H9 (cell line): Measurements from ENCODE around the gene PLXNB2. TPM values are rescaled to one million over a fixed set of nuclear protein-coding genes. Genes with fewer than 3 reads are reported as not detected.

Source experiments
- DNase-seq: peaks from one replicate; pipeline ENCODE4 v3.0.0-alpha.2; 2017
- H2AFZ ChIP-seq: one replicate; pipeline ENCODE4 v1.6.1; 2013; ENCODE audit warnings: mild to moderate bottlenecking, low read length, control low read depth, moderate library complexity
- H2AK5ac ChIP-seq: 2 replicates; pipeline ENCODE4 v1.6.1; 2013; ENCODE audit warnings: low read length, control low read depth, mixed read lengths; ENCODE audit not compliant: insufficient read length
- H2BK120ac ChIP-seq: one replicate; pipeline ENCODE4 v1.6.1; 2013; ENCODE audit warnings: low read depth, mild to moderate bottlenecking, low read length, control low read depth, inconsistent platforms; ENCODE audit not compliant: poor library complexity, severe bottlenecking
- H2BK12ac ChIP-seq: 2 replicates; pipeline ENCODE4 v1.6.1; 2013; ENCODE audit warnings: low read length, control low read depth, mixed read lengths, low read depth; ENCODE audit not compliant: insufficient read length
- H2BK15ac ChIP-seq: 2 replicates; pipeline ENCODE4 v1.6.1; 2013; ENCODE audit warnings: low read depth, low read length, control low read depth
- H2BK20ac ChIP-seq: one replicate; pipeline ENCODE4 v1.6.1; 2013; ENCODE audit warnings: low read depth, mild to moderate bottlenecking, low read length, control low read depth, inconsistent platforms; ENCODE audit not compliant: poor library complexity, severe bottlenecking
- H2BK5ac ChIP-seq: 2 replicates; pipeline ENCODE4 v1.6.1; 2013; ENCODE audit warnings: low read length, control low read depth, mixed read lengths; ENCODE audit not compliant: insufficient read length
- H3K14ac ChIP-seq: 2 replicates; pipeline ENCODE4 v1.6.1; 2013; ENCODE audit warnings: low read length, control low read depth; ENCODE audit not compliant: insufficient read depth
- H3K18ac ChIP-seq: 2 replicates; pipeline ENCODE4 v1.6.1; 2013; ENCODE audit warnings: low read depth, mild to moderate bottlenecking, mixed read lengths, low read length, control low read depth; ENCODE audit not compliant: insufficient read length
- H3K23ac ChIP-seq: 2 replicates; pipeline ENCODE4 v1.6.1; 2013; ENCODE audit warnings: low read length, control low read depth, mixed read lengths, low read depth; ENCODE audit not compliant: insufficient read length
- H3K23me2 ChIP-seq: 2 replicates; pipeline ENCODE4 v1.6.1; 2013; ENCODE audit warnings: low read depth, mild to moderate bottlenecking, mixed read lengths, low read length, control low read depth; ENCODE audit not compliant: insufficient read length, poor library complexity, severe bottlenecking
- H3K27ac ChIP-seq: 2 replicates; pipeline ENCODE4 v1.5.1; 2013; ENCODE audit warnings: low read length, control low read depth, mixed read lengths, low read depth; ENCODE audit not compliant: insufficient read length
- H3K27me3 ChIP-seq: 2 replicates; pipeline ENCODE4 v1.6.1; 2013; ENCODE audit warnings: low read length, control low read depth, inconsistent platforms; ENCODE audit not compliant: insufficient read depth
- H3K4ac ChIP-seq: 2 replicates; pipeline ENCODE4 v1.6.1; 2013; ENCODE audit warnings: low read depth, mild to moderate bottlenecking, control low read depth, inconsistent platforms, low read length, moderate library complexity
- H3K4me1 ChIP-seq: 2 replicates; pipeline ENCODE4 v1.6.1; 2013; ENCODE audit warnings: low read length, control low read depth, inconsistent platforms; ENCODE audit not compliant: insufficient read depth
- H3K4me2 ChIP-seq: 2 replicates; pipeline ENCODE4 v1.6.1; 2013; ENCODE audit warnings: low read length, control low read depth, mixed read lengths; ENCODE audit not compliant: insufficient read length, insufficient read depth
- H3K56ac ChIP-seq: 2 replicates; pipeline ENCODE4 v1.6.1; 2013; ENCODE audit warnings: low read depth, mild to moderate bottlenecking, mixed read lengths, low read length, control low read depth; ENCODE audit not compliant: insufficient read length
- H3K79me1 ChIP-seq: 2 replicates; pipeline ENCODE4 v1.6.1; 2013; ENCODE audit warnings: low read depth, mild to moderate bottlenecking, moderate library complexity, low read length, control low read depth, inconsistent platforms; ENCODE audit not compliant: insufficient read depth, poor library complexity, severe bottlenecking
- H3K79me2 ChIP-seq: 2 replicates; pipeline ENCODE4 v1.6.1; 2013; ENCODE audit warnings: low read length, control low read depth, inconsistent platforms; ENCODE audit not compliant: insufficient read depth
- H3K9ac ChIP-seq: 2 replicates; pipeline ENCODE4 v1.6.1; 2013; ENCODE audit warnings: low read length, control low read depth, mixed read lengths; ENCODE audit not compliant: insufficient read length; ENCODE audit errors: extremely low read depth
- H3K9me3 ChIP-seq: one replicate; pipeline ENCODE4 v1.6.1; 2013; ENCODE audit warnings: low read depth, low read length, inconsistent platforms; ENCODE audit not compliant: control insufficient read depth
- H3T11ph ChIP-seq: one replicate; pipeline ENCODE4 v1.6.1; 2013; ENCODE audit warnings: mild to moderate bottlenecking, low read length, control low read depth, inconsistent platforms
- H4K20me1 ChIP-seq: one replicate; pipeline ENCODE4 v1.6.1; 2013; ENCODE audit not compliant: control insufficient read depth, insufficient read length, insufficient read depth
- H4K5ac ChIP-seq: 2 replicates; pipeline ENCODE4 v1.6.1; 2013; ENCODE audit warnings: low read depth, mild to moderate bottlenecking, mixed read lengths, low read length, control low read depth; ENCODE audit not compliant: insufficient read length
- H4K8ac ChIP-seq: replicated peaks from 2 replicates; pipeline ENCODE4 v1.6.1; 2013; ENCODE audit warnings: low read length, control low read depth, mixed read lengths, low read depth; ENCODE audit not compliant: insufficient read length
- H4K91ac ChIP-seq: 2 replicates; pipeline ENCODE4 v1.6.1; 2013; ENCODE audit warnings: low read depth, mild to moderate bottlenecking, moderate library complexity, mixed read lengths, low read length, control low read depth; ENCODE audit not compliant: insufficient read length
- H3K27ac Mint-ChIP-seq, 3 experiments: 2 replicates in 2 of 3; 3 replicates in 1 of 3; pipeline ENCODE4 v1.8.0; 2020 to 2021; ENCODE audit warnings: mixed read lengths in 3 of 3, mild to moderate bottlenecking in 1 of 3, moderate library complexity in 1 of 3
- H3K27me3 Mint-ChIP-seq: 2 replicates; pipeline ENCODE4 v1.8.0; 2021; ENCODE audit warnings: low read depth, mild to moderate bottlenecking, moderate library complexity, mixed read lengths
- H3K36me3 Mint-ChIP-seq, 3 experiments: 2 replicates in 2 of 3; 3 replicates in 1 of 3; pipeline ENCODE4 v1.8.0; 2020 to 2021; ENCODE audit warnings: low read depth in 3 of 3, mixed read lengths in 3 of 3; ENCODE audit not compliant: insufficient read depth in 1 of 3
- H3K4me1 Mint-ChIP-seq, 2 experiments: 2 replicates each; pipeline ENCODE4 v1.8.0; 2020; ENCODE audit warnings: mixed read lengths in 2 of 2
- H3K4me3 Mint-ChIP-seq, 2 experiments: 2 replicates in 1 of 2; 3 replicates in 1 of 2; pipeline ENCODE4 v1.8.0; 2020 to 2021; ENCODE audit warnings: mild to moderate bottlenecking in 2 of 2, mixed read lengths in 2 of 2, moderate library complexity in 1 of 2
- H3K9me3 Mint-ChIP-seq, 2 experiments: 2 replicates in 1 of 2; 3 replicates in 1 of 2; pipeline ENCODE4 v1.8.0; 2020; ENCODE audit warnings: mild to moderate bottlenecking in 2 of 2, mixed read lengths in 2 of 2, moderate library complexity in 1 of 2
- WGBS: extraction: QIAGEN DNeasy Blood & Tissue Kit; methylation state at CpG from one replicate; pipeline ENCODE4 v1.1.7; 2013; ENCODE audit warnings: missing lambda C conversion rate, low lambda C conversion rate, mixed read lengths; ENCODE audit not compliant: insufficient read length; ENCODE audit errors: extremely low coverage; 5-methylcytosine and 5-hydroxymethylcytosine counted together
- total RNA-seq: library from RNA; stranded (reverse); gene quantifications from 2 replicates; pipeline ENCODE4 v1.2.1, GENCODE V29; 2021
- TF ChIP-seq, protein P1 (sequence below): fragments of 200-600 bp; sonication (generic); conservative IDR thresholded peaks from 3 replicates; pipeline ENCODE4 v1.8.0; 2021; ENCODE audit warnings: antibody characterized with exemption, mild to moderate bottlenecking

Gene PLXNB2
- total RNA-seq, 1 experiment from 2014 or later: 87.6 TPM

DNA sequence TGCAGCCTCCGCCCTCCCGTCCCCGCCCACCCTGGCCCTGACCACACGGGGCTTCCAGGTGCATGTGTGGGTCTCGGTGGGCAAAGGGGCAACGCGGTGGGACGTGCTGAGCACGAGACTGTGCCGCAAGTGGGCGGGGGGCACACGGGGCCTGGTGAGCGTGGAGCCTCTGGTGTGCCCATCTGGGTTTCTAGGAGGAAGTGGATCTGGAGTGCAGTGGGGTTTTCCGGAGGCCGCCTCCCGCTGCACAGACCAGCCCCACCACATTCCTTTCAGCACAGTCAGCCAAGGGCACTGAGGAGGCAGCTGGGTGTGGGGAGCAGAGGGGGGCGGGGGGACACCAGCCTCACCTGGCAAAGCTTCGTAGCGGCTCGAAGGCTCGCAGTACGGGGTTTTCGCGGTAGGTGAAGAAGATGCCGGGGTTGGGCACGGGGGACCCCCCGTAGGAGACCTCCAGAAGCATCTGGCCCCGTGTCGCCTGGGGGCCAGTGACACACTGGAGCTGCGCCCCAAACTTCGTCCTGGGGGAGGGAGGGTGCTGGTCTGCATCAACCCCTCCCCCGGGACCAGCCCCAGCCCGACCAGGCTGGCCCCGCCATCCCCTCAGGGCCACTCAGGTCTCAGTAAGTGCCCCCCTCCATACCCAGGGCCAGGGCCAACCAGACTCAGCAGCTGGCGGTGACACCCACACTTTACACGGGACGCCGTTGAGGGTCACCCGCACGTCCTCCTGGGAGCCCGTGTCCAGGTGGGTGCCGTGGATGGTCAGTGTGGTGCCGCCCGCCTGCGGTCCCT is 24.9 kb downstream of the PLXNB2 start:
- no peak overlapping the region for H3K27ac Mint-ChIP-seq

More for the DNA sequence above, 24.9 kb downstream of the PLXNB2 start:
- no peak overlapping the region for H3K27ac ChIP-seq
- H3K27me3 Mint-ChIP-seq: no peaks in the 10 kb centered on the region
- H4K20me1 ChIP-seq: no peaks in the 10 kb centered on the region
- H3K56ac ChIP-seq: no peak overlapping the region
- TF ChIP-seq, protein P1, sequence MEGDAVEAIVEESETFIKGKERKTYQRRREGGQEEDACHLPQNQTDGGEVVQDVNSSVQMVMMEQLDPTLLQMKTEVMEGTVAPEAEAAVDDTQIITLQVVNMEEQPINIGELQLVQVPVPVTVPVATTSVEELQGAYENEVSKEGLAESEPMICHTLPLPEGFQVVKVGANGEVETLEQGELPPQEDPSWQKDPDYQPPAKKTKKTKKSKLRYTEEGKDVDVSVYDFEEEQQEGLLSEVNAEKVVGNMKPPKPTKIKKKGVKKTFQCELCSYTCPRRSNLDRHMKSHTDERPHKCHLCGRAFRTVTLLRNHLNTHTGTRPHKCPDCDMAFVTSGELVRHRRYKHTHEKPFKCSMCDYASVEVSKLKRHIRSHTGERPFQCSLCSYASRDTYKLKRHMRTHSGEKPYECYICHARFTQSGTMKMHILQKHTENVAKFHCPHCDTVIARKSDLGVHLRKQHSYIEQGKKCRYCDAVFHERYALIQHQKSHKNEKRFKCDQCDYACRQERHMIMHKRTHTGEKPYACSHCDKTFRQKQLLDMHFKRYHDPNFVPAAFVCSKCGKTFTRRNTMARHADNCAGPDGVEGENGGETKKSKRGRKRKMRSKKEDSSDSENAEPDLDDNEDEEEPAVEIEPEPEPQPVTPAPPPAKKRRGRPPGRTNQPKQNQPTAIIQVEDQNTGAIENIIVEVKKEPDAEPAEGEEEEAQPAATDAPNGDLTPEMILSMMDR: no peak
- no CpG with 5 or more reads among the region's 45 CpGs for WGBS
- H3T11ph ChIP-seq: no peak overlapping the region
- H3K9me3 Mint-ChIP-seq: no peaks in the 10 kb centered on the region; a peak in 1 of 5 replicates
- no peak overlapping the region for H2BK20ac ChIP-seq
- H4K91ac ChIP-seq: no peak overlapping the region
- no peak overlapping the region for H3K14ac ChIP-seq
- H3K27me3 ChIP-seq: no peaks in the 10 kb centered on the region
- no peaks in the 10 kb centered on the region for H3K4me1 ChIP-seq
- H3K79me1 ChIP-seq: no peaks in the 10 kb centered on the region
- no peaks in the 10 kb centered on the region for H3K9me3 ChIP-seq
- H3K18ac ChIP-seq: no peak overlapping the region
- H3K23ac ChIP-seq: no peak overlapping the region
- no peak overlapping the region for H2BK120ac ChIP-seq
- H2AK5ac ChIP-seq: no peak overlapping the region
- H3K23me2 ChIP-seq: peaks cover 3% of the 10 kb centered on the region
- H2AFZ ChIP-seq: no peak overlapping the region
- no peak overlapping the region for H2BK12ac ChIP-seq
- H4K8ac ChIP-seq: no peak overlapping the region
- no peak for DNase-seq
- H3K79me2 ChIP-seq: no peaks in the 10 kb centered on the region
- no peak overlapping the region for H2BK15ac ChIP-seq
- no peak overlapping the region for H3K4me3 Mint-ChIP-seq
- H3K9ac ChIP-seq: no peak overlapping the region
- peaks cover 22 to 52% (median 48%) of the 10 kb centered on the region in 3 experiments for H3K36me3 Mint-ChIP-seq
- no peaks in the 10 kb centered on the region for H3K4me1 Mint-ChIP-seq
- H2BK5ac ChIP-seq: no peak overlapping the region
- H3K4ac ChIP-seq: no peak overlapping the region
- H4K5ac ChIP-seq: no peak overlapping the region
- no peak overlapping the region for H3K4me2 ChIP-seq
